PC-9 (cell line): Measurements from ENCODE around the gene CRYGN. TPM values are rescaled to one million over a fixed set of nuclear protein-coding genes. Genes with fewer than 3 reads are reported as not detected.

Experiments
- BruUV-seq: library from RNA; stranded (reverse); fragments of 400-500 nt; replicated peaks from 2 replicates; lab custom pipeline; 2021; lab: Mats Ljungman, UMichigan
- CTCF ChIA-PET: fragments of 300-600 bp; sonication (Branson Sonifier 250); formaldehyde crosslinking; loops from one replicate; lab custom pipeline; 2022; ENCODE audit warnings: antibody characterized with exemption; lab: Charles Lee
- POLR2A ChIA-PET: fragments of 300-600 bp; sonication (Branson Sonifier 250); formaldehyde crosslinking; loops from one replicate; lab custom pipeline; 2022; ENCODE audit warnings: antibody characterized with exemption; ENCODE audit not compliant: unreplicated experiment; lab: Charles Lee
- DNase-seq, 2 experiments: peaks; one replicate each; pipeline versions ENCODE4 v3.0.0 to v3.0.0-alpha.2; 2015 to 2022; ENCODE audit warnings: mixed read lengths in 1 of 2
- H2AFZ ChIP-seq: fragments of 200-600 bp; sonication (generic); 2 replicates; pipeline ENCODE4 v1.8.1; 2017; ENCODE audit warnings: antibody characterized with exemption
- H3F3A ChIP-seq: fragments of 200-600 bp; sonication (generic); 2 replicates; pipeline ENCODE4 v1.8.1; 2017; ENCODE audit warnings: antibody characterized with exemption, mild to moderate bottlenecking, low read depth; ENCODE audit not compliant: insufficient read depth
- H3K27ac ChIP-seq: fragments of 200-600 bp; sonication (generic); 2 replicates; pipeline ENCODE4 v1.6.1; 2016; ENCODE audit warnings: mixed run types
- H3K27me3 ChIP-seq: fragments of 200-600 bp; sonication (generic); 2 replicates; pipeline ENCODE4 v1.6.1; 2016; ENCODE audit warnings: low read depth, mixed run types; ENCODE audit not compliant: insufficient read depth
- H3K36me3 ChIP-seq: fragments of 200-600 bp; sonication (generic); 2 replicates; pipeline ENCODE4 v1.6.1; 2016; ENCODE audit warnings: low read depth, mixed run types
- H3K4me1 ChIP-seq: fragments of 200-600 bp; sonication (generic); replicated peaks from 2 replicates; pipeline ENCODE4 v1.6.1; 2016; ENCODE audit warnings: mixed run types; ENCODE audit not compliant: insufficient read depth
- H3K4me2 ChIP-seq: fragments of 200-600 bp; sonication (generic); 2 replicates; pipeline ENCODE4 v1.6.1; 2017; ENCODE audit warnings: mixed run types
- H3K4me3 ChIP-seq: fragments of 200-600 bp; sonication (generic); 2 replicates; pipeline ENCODE4 v1.6.1; 2016; ENCODE audit warnings: mixed run types
- H3K79me2 ChIP-seq: fragments of 200-600 bp; sonication (generic); 2 replicates; pipeline ENCODE4 v1.6.1; 2017; ENCODE audit warnings: low read depth, mixed run types
- H3K9me2 ChIP-seq: fragments of 200-600 bp; sonication (generic); 2 replicates; pipeline ENCODE4 v1.8.1; 2017; ENCODE audit warnings: mild to moderate bottlenecking; ENCODE audit not compliant: insufficient read depth
- H3K9me3 ChIP-seq: fragments of 200-600 bp; sonication (generic); 2 replicates; pipeline ENCODE4 v1.8.1; 2016; ENCODE audit warnings: low read depth; ENCODE audit not compliant: insufficient read depth
- H4K20me1 ChIP-seq: fragments of 200-600 bp; sonication (generic); 2 replicates; pipeline ENCODE4 v1.8.1; 2017; ENCODE audit not compliant: insufficient read depth
- EZH2 ChIP-seq: fragments of 200-600 bp; sonication (generic); IDR thresholded peaks from 2 replicates; pipeline ENCODE4 v1.8.0; 2017; ENCODE audit warnings: antibody characterized with exemption, low read depth
- intact Hi-C: fragments of 100-400 bp; cut with micrococcal nuclease; formaldehyde crosslinking; loops from one replicate; pipeline ENCODE4 v1.10.0; 2022; ENCODE audit not compliant: unreplicated experiment
- total RNA-seq: library from RNA; stranded (reverse); gene quantifications from 2 replicates; pipeline ENCODE4 v1.2.3, GENCODE V29; 2021
- TF ChIP-seq, protein P1 (sequence below): fragments of 200-600 bp; sonication (generic); conservative IDR thresholded peaks from 2 replicates; pipeline ENCODE4 v1.6.1; 2017; ENCODE audit warnings: mixed run types, antibody characterized with exemption, mild to moderate bottlenecking, moderate library complexity

The CRYGN gene
- total RNA-seq, 1 experiment from 2014 or later, result 1.0 TPM

DNA sequence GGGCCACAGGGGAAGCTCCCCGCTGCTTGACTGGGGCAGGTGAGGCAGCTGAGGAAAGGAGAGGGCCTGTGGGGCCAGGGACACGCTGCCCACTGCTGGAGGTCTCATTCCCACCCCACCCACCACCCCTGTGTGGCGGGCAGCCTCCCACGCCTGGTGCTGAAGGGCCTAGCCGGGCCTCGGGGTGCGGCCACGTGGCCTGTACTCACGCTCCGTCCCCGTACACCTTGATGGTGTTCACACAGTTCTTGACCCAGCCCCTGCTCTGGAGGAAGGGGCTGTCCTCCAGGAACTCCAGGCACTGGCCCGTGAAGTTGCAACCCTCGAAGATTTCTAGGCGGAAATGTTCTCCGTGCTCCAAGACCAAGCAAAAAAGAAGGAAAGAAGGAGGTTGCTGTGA, 4.0 kb downstream of the CRYGN start:
- BruUV-seq, result no TSS peak
- Histone ChIP-seq H2AFZ (no peak overlapping the region), H3K27ac (no peak overlapping the region), H3K4me1 (no peaks in the 10 kb centered on the region), H4K20me1 (no peaks in the 10 kb centered on the region), H3K9me2 (no peaks in the 10 kb centered on the region), H3K9me3 (no peaks in the 10 kb centered on the region), H3K4me2 (no peak overlapping the region), H3K79me2 (no peaks in the 10 kb centered on the region), H3F3A (no peaks in the 10 kb centered on the region), H3K36me3 (no peaks in the 10 kb centered on the region), H3K27me3 (peaks cover 10% of the 10 kb centered on the region; the same call in 1 of the 2 replicates), H3K4me3 (no peak overlapping the region)
- intact Hi-C loops, result no loop called here
- ChIA-PET CTCF (interaction anchor here (0.6 to 1.1 kb wide), 2 partner anchors 8 to 12 kb away, joined by 3 to 9 read pairs; no protein-coding TSS in a partner anchor), POLR2A (no interaction called here)
- no peak for DNase-seq
- TF ChIP-seq EZH2, result no peak
- TF ChIP-seq, protein P1, sequence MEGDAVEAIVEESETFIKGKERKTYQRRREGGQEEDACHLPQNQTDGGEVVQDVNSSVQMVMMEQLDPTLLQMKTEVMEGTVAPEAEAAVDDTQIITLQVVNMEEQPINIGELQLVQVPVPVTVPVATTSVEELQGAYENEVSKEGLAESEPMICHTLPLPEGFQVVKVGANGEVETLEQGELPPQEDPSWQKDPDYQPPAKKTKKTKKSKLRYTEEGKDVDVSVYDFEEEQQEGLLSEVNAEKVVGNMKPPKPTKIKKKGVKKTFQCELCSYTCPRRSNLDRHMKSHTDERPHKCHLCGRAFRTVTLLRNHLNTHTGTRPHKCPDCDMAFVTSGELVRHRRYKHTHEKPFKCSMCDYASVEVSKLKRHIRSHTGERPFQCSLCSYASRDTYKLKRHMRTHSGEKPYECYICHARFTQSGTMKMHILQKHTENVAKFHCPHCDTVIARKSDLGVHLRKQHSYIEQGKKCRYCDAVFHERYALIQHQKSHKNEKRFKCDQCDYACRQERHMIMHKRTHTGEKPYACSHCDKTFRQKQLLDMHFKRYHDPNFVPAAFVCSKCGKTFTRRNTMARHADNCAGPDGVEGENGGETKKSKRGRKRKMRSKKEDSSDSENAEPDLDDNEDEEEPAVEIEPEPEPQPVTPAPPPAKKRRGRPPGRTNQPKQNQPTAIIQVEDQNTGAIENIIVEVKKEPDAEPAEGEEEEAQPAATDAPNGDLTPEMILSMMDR, result no peak

DNA sequence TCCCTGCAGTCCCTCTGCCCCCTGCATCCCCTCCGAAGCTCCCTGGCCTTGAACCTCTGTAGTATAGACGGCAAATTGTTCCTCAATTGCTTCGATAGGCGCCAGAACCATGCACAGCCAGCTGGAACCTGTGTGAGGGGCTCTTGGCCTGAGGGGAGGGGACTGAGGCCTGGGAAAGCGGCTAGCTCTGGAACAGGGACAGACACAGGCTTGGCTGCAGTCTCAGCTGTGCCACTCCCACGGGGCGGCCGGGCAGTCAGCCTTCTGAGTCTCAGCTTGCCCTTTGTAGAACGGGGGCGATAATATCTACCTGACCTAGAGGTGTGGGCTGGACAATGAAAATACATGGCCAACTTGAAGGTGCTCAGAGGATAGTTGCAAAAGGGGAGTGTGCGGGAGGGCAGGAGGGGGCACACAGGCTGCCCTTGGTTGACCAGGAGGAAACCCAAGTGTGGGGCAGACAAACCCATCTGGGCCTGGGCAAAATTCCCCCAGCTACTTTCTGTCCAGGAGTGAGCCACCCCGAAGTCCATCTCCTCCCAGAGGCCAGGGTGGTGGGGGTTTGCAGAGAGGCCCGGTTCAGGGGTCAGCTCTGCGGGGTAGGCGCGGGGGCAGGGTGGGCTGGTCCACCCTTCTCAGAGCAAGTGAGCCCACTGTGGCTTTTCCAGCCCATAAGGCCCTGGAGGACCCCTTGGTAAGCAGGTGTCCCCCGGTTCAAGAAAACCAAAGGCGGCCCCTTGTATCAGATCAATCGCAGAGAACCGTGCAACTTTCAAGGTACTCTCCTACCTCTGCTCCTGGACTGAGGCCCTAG, 4.6 kb downstream of the CRYGN start:
- Histone ChIP-seq H3K36me3 (no peaks in the 10 kb centered on the region), H3K4me3 (no peak overlapping the region), H3K27ac (no peak overlapping the region), H3K9me3 (no peaks in the 10 kb centered on the region), H4K20me1 (no peaks in the 10 kb centered on the region), H3K27me3 (peaks cover 10% of the 10 kb centered on the region; the same call in 1 of the 2 replicates), H3K9me2 (no peaks in the 10 kb centered on the region), H3K4me1 (peaks cover under 1% of the 10 kb centered on the region; the same call in 1 of the 2 replicates), H3K4me2 (no peak overlapping the region), H3F3A (no peaks in the 10 kb centered on the region), H2AFZ (no peak overlapping the region), H3K79me2 (no peaks in the 10 kb centered on the region)
- intact Hi-C loops, result no loop called here
- ChIA-PET CTCF (interaction anchor here (0.6 kb wide), 1 partner anchor 8 kb away, joined by 9 read pairs; no protein-coding TSS in a partner anchor), POLR2A (no interaction called here)
- BruUV-seq, result no TSS peak
- TF ChIP-seq, protein P1, result no peak
- DNase-seq, result no peak

DNA sequence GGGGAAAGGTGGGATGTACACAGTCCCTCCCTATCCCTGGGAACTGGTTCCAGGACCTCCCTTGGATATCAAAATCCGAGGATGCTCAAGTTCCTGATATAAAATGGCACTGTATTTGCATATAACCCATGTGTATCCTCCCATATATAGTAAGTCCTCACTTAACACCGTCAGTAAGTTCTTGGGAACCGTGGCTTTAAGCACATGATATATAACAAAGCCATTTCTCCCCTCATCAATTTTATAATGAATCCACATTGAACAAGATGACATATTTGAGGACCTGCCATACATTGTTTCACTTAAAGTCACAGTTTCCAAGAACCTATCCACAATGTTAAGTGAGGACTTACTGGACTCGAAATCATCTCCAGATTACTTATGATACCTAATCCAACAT, 5.4 kb downstream of the CRYGN start:
- no peak overlapping the region for H2AFZ ChIP-seq
- no peaks in the 10 kb centered on the region for H3K9me2 ChIP-seq
- TF ChIP-seq EZH2, result no peak
- TF ChIP-seq, protein P1, result no peak
- BruUV-seq, result no TSS peak
- H3K36me3 ChIP-seq, result no peaks in the 10 kb centered on the region
- H3K27ac ChIP-seq, result no peak overlapping the region
- H3F3A ChIP-seq, result 0 out of 2 replicates have a peak, but pooled peaks cover 3% of the 10 kb centered on the region
- intact Hi-C loops, result no loop called here
- H3K9me3 ChIP-seq, result no peaks in the 10 kb centered on the region
- H3K4me3 ChIP-seq, result no peak overlapping the region
- no peaks in the 10 kb centered on the region for H3K79me2 ChIP-seq
- no peak overlapping the region for H3K4me2 ChIP-seq
- H3K27me3 ChIP-seq, result peaks cover 8% of the 10 kb centered on the region; the same call in 1 of the 2 replicates
- ChIA-PET CTCF (no interaction called here), POLR2A (no interaction called here)
- H4K20me1 ChIP-seq, result no peaks in the 10 kb centered on the region
- no peak for DNase-seq
- peaks cover 8% of the 10 kb centered on the region for H3K4me1 ChIP-seq
